HL-60 (cell line): ENCODE measurements around the gene SLAMF6.

Experiments
- DNase-seq, 2 experiments: peaks; one replicate each; pipeline ENCODE4 v3.0.0-alpha.2; 2010 to 2020; ENCODE audit warnings: low read depth in 1 of 2, low spot score in 1 of 2
- H3K27ac ChIP-seq: fragments of 250-450 bp; sonication (Bioruptor Pico); replicated peaks from 2 replicates; pipeline ENCODE4 v1.5.1; 2020; ENCODE audit warnings: mild to moderate bottlenecking, moderate library complexity
- H3K27me3 ChIP-seq: fragments of 250-450 bp; sonication (Bioruptor Pico); 2 replicates; pipeline ENCODE4 v1.5.1; 2021; ENCODE audit warnings: mild to moderate bottlenecking, moderate library complexity; ENCODE audit not compliant: insufficient read depth, poor library complexity, severe bottlenecking
- H3K4me3 ChIP-seq: replicated peaks from 2 replicates; pipeline ENCODE4 v1.5.1; 2011; ENCODE audit warnings: mild to moderate bottlenecking, control low read depth, low read length; ENCODE audit not compliant: insufficient read depth
- GABPA ChIP-seq: IDR thresholded peaks from 2 replicates; pipeline ENCODE4 v1.6.1; 2012; ENCODE audit warnings: low read depth
- POLR2AphosphoS5 ChIP-seq: IDR thresholded peaks from 2 replicates; pipeline ENCODE4 v1.6.1; 2012; ENCODE audit warnings: low read depth
- SPI1 ChIP-seq: IDR thresholded peaks from 2 replicates; pipeline ENCODE4 v1.6.1; 2012; ENCODE audit warnings: low read depth, mild to moderate bottlenecking, borderline replicate concordance
- long read RNA-seq: library from polyadenylated mRNA; unstranded; transcript quantifications from one replicate; pipeline ENCODE4 v2.0.0, GENCODE V29; 2020
- TF ChIP-seq, protein P1 (sequence below): IDR thresholded peaks from one replicate; pipeline ENCODE4 v1.5.1; 2011; ENCODE audit warnings: low read length, control low read depth, inconsistent platforms; ENCODE audit not compliant: insufficient read depth
- TF ChIP-seq, protein P2 (sequence below): IDR thresholded peaks from 2 replicates; pipeline ENCODE4 v1.6.1; 2012; ENCODE audit warnings: low read depth; ENCODE audit not compliant: insufficient replicate concordance

The SLAMF6 gene
- long read RNA-seq, partial matches to known transcripts: 0 of 3 reads
- long read RNA-seq, other reads (novel, unspliced or antisense): 2 of 3 reads

DNA sequence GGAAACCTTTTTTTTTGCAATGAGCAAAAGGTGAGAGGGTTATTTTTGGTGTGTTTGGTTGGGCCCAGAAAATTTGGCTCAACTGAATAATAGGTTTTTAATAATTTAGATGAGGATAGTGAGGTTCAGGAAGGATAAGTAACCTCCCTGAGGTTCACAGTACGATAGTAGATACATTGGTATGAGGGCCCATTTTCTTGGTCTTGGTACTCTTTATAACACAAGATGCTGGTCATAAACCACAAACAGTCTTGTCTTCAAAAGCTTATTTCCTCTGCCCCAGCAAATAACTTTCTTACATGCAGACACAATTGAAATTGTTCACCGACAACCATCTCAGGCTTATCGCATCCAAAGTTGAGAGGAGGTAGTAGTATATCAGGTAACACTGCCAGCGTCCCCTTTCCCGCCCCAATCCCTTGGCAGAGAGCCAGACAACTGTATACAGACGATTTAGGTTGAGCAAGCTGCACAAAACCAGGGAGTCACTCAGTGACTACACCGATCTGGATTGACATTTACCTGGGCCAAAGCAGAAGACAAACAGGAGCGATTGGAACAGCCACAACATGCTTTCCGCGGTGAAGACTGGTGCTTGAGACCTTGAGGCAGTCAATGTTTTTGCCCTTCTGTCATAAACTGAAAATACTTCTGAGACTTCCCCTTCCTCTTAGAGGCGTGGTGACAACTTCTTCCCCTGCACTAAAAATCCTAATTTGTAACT lies at the start of gene SLAMF6:
Gene SLAMF6 (minus strand): TSS at position 634 of the 724 bp plus-strand sequence. CDS start 63 bp downstream, at position 571.
- peak within 1 kb of the TSS; percentile 61 for H3K27ac ChIP-seq
- peak in 1 of 2 experiments; percentile 43 for DNase-seq
- 0 out of 2 replicates have a peak within 1 kb of the TSS, but pooled peaks have one; percentile 12 for H3K4me3 ChIP-seq
- TF ChIP-seq, protein P1, sequence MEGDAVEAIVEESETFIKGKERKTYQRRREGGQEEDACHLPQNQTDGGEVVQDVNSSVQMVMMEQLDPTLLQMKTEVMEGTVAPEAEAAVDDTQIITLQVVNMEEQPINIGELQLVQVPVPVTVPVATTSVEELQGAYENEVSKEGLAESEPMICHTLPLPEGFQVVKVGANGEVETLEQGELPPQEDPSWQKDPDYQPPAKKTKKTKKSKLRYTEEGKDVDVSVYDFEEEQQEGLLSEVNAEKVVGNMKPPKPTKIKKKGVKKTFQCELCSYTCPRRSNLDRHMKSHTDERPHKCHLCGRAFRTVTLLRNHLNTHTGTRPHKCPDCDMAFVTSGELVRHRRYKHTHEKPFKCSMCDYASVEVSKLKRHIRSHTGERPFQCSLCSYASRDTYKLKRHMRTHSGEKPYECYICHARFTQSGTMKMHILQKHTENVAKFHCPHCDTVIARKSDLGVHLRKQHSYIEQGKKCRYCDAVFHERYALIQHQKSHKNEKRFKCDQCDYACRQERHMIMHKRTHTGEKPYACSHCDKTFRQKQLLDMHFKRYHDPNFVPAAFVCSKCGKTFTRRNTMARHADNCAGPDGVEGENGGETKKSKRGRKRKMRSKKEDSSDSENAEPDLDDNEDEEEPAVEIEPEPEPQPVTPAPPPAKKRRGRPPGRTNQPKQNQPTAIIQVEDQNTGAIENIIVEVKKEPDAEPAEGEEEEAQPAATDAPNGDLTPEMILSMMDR: no peak
- peak; percentile 79 for TF ChIP-seq SPI1
- peak; percentile 26; the same call in 1 of the 2 replicates for TF ChIP-seq POLR2AphosphoS5
- H3K27me3 ChIP-seq: no peaks in the 10 kb centered on the region

GRCh38 chr1:160570840-160571239 lies 47.8 kb upstream of the SLAMF6 start:
- no peak for DNase-seq
- H3K27ac ChIP-seq: no peak overlapping the region
- TF ChIP-seq SPI1: no peak
- TF ChIP-seq, protein P2, sequence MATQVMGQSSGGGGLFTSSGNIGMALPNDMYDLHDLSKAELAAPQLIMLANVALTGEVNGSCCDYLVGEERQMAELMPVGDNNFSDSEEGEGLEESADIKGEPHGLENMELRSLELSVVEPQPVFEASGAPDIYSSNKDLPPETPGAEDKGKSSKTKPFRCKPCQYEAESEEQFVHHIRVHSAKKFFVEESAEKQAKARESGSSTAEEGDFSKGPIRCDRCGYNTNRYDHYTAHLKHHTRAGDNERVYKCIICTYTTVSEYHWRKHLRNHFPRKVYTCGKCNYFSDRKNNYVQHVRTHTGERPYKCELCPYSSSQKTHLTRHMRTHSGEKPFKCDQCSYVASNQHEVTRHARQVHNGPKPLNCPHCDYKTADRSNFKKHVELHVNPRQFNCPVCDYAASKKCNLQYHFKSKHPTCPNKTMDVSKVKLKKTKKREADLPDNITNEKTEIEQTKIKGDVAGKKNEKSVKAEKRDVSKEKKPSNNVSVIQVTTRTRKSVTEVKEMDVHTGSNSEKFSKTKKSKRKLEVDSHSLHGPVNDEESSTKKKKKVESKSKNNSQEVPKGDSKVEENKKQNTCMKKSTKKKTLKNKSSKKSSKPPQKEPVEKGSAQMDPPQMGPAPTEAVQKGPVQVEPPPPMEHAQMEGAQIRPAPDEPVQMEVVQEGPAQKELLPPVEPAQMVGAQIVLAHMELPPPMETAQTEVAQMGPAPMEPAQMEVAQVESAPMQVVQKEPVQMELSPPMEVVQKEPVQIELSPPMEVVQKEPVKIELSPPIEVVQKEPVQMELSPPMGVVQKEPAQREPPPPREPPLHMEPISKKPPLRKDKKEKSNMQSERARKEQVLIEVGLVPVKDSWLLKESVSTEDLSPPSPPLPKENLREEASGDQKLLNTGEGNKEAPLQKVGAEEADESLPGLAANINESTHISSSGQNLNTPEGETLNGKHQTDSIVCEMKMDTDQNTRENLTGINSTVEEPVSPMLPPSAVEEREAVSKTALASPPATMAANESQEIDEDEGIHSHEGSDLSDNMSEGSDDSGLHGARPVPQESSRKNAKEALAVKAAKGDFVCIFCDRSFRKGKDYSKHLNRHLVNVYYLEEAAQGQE: no peak
- TF ChIP-seq POLR2AphosphoS5: no peak
- TF ChIP-seq GABPA: no peak
- TF ChIP-seq, protein P1: no peak
- no peak overlapping the region for H3K4me3 ChIP-seq
- no peaks in the 10 kb centered on the region for H3K27me3 ChIP-seq

DNA sequence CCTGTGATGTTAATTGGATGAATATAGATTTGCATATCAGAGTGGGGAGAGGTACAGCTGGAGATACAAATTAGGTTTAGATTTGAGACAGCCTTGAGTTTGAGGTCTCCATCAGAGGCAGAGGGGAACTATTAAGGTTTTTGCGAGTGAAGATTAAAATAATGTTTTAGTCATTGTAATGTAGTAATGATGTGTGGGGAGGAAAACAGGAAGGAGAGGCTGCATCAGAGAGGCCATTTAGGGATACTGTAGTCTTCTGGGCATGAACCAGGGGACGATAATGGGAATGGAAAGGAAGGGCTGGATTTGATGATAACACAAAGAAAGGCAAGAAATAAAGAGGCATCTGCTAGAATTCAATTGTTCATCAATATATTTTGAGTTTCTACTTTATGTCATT lies 46.8 kb upstream of the SLAMF6 start:
- Histone ChIP-seq H3K4me3 (no peak overlapping the region), H3K27ac (no peak overlapping the region), H3K27me3 (no peaks in the 10 kb centered on the region)
- DNase-seq: no peak
- TF ChIP-seq SPI1: no peak
- TF ChIP-seq, protein P2: no peak

DNA sequence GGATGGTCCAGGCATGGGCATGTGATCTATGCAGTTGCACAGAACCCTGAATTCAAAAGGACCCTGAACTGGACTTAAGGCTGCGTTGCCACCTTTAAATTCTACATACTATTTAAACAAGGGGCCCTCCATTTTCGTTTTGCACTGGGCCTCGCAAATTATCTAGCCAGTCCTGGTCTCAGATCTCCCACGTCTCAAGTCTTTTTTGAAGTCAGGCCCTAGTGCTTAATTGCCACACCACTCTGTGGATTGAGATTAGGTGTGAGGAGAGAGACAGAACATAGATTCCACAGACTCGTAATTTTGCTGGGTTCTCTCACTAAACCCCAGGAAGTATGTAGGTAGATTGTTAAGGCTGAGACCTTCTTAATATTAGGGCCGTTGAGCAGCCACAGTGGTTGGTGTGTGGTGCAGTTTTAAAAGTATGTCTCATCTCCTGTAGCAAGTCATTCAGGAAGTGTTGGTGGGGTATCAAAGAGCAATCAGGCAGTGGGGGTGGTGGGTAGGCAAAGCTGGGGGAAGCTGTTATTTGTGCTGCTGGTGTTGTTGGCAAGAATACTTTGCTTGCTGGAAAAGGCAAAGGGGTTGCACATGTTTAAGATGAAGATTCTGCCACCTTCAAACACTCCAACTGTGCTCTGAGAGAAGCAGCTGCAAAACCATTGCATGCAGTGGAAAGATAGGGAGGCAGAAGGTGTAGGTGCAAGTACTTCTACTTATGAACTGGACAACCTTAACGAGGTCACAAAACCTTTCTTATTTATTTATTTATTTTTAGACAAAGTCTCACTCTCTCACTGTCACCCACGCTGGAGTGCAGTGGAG lies 45.0 kb upstream of the SLAMF6 start:
- peak overlapping the region; percentile 19; the same call in 1 of the 2 replicates for H3K27ac ChIP-seq
- TF ChIP-seq SPI1 (no peak), POLR2AphosphoS5 (0 out of 2 replicates have a peak, but pooled peaks have one; percentile 31), GABPA (no peak)
- TF ChIP-seq, protein P1: no peak
- no peak overlapping the region for H3K4me3 ChIP-seq
- H3K27me3 ChIP-seq: no peaks in the 10 kb centered on the region
- DNase-seq: peak in 1 of 2 experiments; percentile 46
